ENCODE data around the gene TRPV6. TPM values are rescaled to one million over a fixed set of nuclear protein-coding genes. Genes with fewer than 3 reads are reported as not detected.

TRPV6 gene
- total RNA-seq, 1 donor from 2014 or later, result 0.27 TPM

DNA sequence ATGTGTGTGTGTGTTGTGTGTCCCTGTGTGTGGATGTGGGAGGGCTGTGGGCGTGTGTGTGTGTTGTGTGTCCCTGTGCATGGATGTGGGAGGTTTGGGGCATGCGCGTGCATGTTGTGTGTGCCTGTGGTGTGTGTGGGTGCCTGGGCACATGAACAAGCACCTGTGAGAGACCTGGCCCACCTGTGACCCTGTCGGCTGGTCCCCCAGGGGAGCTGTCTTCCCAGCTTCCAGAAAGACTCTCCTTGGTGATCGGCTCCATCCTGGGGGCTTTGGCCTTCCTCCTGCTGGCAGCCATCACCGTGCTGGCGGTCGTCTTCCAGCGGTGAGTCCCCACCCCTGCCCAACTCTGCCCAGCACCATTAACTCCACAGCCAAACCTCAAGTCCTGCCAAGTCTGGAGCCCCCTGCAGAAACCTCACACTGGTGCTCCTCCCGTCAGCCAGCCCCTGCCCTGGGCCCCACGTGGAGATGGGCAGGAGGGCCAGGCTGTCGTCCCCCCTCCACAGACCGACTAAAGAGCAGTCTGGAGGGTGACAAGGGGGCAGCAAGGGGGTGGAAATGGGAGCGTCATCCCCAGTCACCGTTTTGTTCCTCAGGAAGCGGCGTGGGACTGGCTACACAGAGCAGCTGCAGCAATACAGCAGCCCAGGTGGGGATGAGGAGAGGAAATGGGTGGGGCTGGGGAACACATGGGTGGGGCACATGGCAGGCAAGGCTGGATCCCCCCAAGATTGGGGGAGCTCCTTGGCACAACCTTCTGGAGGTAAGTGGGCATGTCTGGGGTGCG lies 18.0 kb downstream of the TRPV6 start:
- no peak overlapping the region for H3K4me3 Mint-ChIP-seq (ENCODE audit: unreplicated experiment)
- TF ChIP-seq CTCF (IDR thresholded peaks at IDR 0.05; ENCODE audit: partially characterized antibody, unreplicated experiment), result no peak
- no peaks in the 10 kb centered on the region for H3K36me3 Mint-ChIP-seq (ENCODE audit: unreplicated experiment)
- peaks cover 6% of the 10 kb centered on the region for H3K27me3 Mint-ChIP-seq (ENCODE audit: unreplicated experiment)
- no peak overlapping the region for H3K27ac Mint-ChIP-seq (ENCODE audit: unreplicated experiment)
- peaks cover 1% of the 10 kb centered on the region for H3K9me3 Mint-ChIP-seq (ENCODE audit: unreplicated experiment)
- no peak for DNase-seq
- H3K4me1 Mint-ChIP-seq (ENCODE audit: low read depth, unreplicated experiment), result peaks cover under 1% of the 10 kb centered on the region

DNA sequence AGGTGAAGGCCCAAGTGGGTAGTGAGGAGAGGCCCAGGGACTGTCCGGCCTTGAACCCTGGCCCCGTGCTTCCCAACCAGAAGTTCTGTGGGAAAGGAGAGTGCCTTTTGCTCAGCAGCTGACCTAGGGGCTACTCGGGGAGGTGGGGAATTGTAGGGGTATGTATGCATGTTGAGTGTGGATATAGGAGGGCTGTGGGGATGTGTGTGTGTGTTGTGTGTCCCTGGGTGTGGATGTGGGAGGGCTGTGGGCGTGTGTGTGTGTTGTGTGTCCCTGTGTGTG lies 18.5 kb downstream of the TRPV6 start:
- no peak for DNase-seq
- Mint-ChIP-seq H3K4me1 (ENCODE audit: low read depth, unreplicated experiment) (peaks cover 3% of the 10 kb centered on the region), H3K27me3 (ENCODE audit: unreplicated experiment) (peaks cover 6% of the 10 kb centered on the region), H3K4me3 (ENCODE audit: unreplicated experiment) (no peak overlapping the region), H3K36me3 (ENCODE audit: unreplicated experiment) (no peaks in the 10 kb centered on the region), H3K27ac (ENCODE audit: unreplicated experiment) (no peak overlapping the region), H3K9me3 (ENCODE audit: unreplicated experiment) (peaks cover 1% of the 10 kb centered on the region)
- no peak for TF ChIP-seq CTCF (IDR thresholded peaks at IDR 0.05; ENCODE audit: partially characterized antibody, unreplicated experiment)

DNA sequence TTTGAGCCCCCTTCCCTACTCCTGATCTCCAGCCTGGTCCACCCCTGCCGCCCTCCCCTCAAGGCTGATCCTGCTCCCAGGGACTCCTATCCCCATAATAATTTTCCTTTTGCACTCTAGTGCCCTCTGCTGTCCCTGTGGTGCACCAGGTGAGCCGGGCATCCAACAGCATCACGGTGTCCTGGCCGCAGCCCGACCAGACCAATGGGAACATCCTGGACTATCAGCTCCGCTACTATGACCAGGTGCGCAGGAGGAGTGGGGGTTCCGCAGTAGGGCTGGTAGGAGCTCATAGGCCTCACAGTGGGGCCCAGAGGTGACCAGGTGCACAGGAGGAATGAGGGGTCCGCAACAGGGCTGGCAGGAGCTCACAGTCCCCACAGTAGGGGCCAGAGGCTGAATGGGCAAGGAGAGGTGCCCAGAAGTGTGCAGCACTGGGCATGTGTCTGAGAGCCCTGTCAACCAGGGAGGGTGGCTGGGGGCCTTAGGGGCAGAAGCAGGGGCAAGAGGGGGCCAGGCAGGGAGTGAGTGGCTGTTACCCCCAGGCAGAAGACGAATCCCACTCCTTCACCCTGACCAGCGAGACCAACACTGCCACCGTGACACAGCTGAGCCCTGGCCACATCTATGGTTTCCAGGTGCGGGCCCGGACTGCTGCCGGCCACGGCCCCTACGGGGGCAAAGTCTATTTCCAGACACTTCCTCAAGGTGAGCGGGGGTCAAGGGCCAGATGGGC lies 19.0 kb downstream of the TRPV6 start:
- DNase-seq, result peak; percentile 63
- peak; percentile 47 for TF ChIP-seq CTCF (IDR thresholded peaks at IDR 0.05; ENCODE audit: partially characterized antibody, unreplicated experiment)
- Mint-ChIP-seq H3K27me3 (ENCODE audit: unreplicated experiment) (peaks cover 6% of the 10 kb centered on the region), H3K4me3 (ENCODE audit: unreplicated experiment) (no peak overlapping the region), H3K36me3 (ENCODE audit: unreplicated experiment) (no peaks in the 10 kb centered on the region), H3K9me3 (ENCODE audit: unreplicated experiment) (peaks cover 1% of the 10 kb centered on the region), H3K27ac (ENCODE audit: unreplicated experiment) (no peak overlapping the region), H3K4me1 (ENCODE audit: low read depth, unreplicated experiment) (peaks cover 3% of the 10 kb centered on the region)

GRCh38 chr7:142865766-142866165 lies 19.8 kb downstream of the TRPV6 start:
- Mint-ChIP-seq H3K27ac (ENCODE audit: unreplicated experiment) (no peak overlapping the region), H3K4me1 (ENCODE audit: low read depth, unreplicated experiment) (peaks cover 3% of the 10 kb centered on the region), H3K4me3 (ENCODE audit: unreplicated experiment) (no peak overlapping the region), H3K27me3 (ENCODE audit: unreplicated experiment) (peaks cover 6% of the 10 kb centered on the region), H3K9me3 (ENCODE audit: unreplicated experiment) (peaks cover 1% of the 10 kb centered on the region), H3K36me3 (ENCODE audit: unreplicated experiment) (no peaks in the 10 kb centered on the region)
- no peak for TF ChIP-seq CTCF (IDR thresholded peaks at IDR 0.05; ENCODE audit: partially characterized antibody, unreplicated experiment)
- DNase-seq, result no peak
